Aorta (tissue), 5 donors: ENCODE data around the gene NOL4L. TPM values are rescaled to one million over a fixed set of nuclear protein-coding genes. Genes with fewer than 3 reads are reported as not detected.

Experiments
- ATAC-seq: fragments of 200-7000 bp; cut with Tn5 transposase; one replicate; pipeline ENCODE4 v1.9.1; 2022; ENCODE audit warnings: moderate library complexity; ENCODE audit not compliant: low FRiP score
- DNase-seq, 2 donors: peaks; one replicate each; pipeline ENCODE4 v3.0.0-alpha.2; 2020
- H3K27ac ChIP-seq, 2 donors: one replicate each; pipeline ENCODE4 v1.5.1; 2013; ENCODE audit warnings: low read length in 2 of 2, mild to moderate bottlenecking in 2 of 2, moderate library complexity in 2 of 2, control low read depth in 1 of 2, inconsistent platforms in 1 of 2, low read depth in 1 of 2
- H3K27me3 ChIP-seq, 2 donors: one replicate each; pipeline ENCODE4 v1.6.1; 2013; ENCODE audit warnings: control low read depth in 1 of 2, low read length in 1 of 2, mild to moderate bottlenecking in 1 of 2, moderate library complexity in 1 of 2; ENCODE audit not compliant: insufficient read depth in 2 of 2, control insufficient read depth in 1 of 2
- H3K36me3 ChIP-seq, 2 donors: one replicate each; pipeline ENCODE4 v1.6.1; 2013; ENCODE audit warnings: control low read depth in 1 of 2, low read length in 1 of 2, mild to moderate bottlenecking in 1 of 2; ENCODE audit not compliant: insufficient read depth in 2 of 2, control insufficient read depth in 1 of 2
- H3K4me1 ChIP-seq, 2 donors: one replicate each; pipeline ENCODE4 v1.6.1; 2013; ENCODE audit warnings: low read length in 2 of 2, control low read depth in 1 of 2, mild to moderate bottlenecking in 1 of 2, moderate library complexity in 1 of 2; ENCODE audit not compliant: insufficient read depth in 2 of 2, control insufficient read depth in 1 of 2
- H3K4me3 ChIP-seq, 2 donors: one replicate each; pipeline ENCODE4 v1.5.1; 2013; ENCODE audit warnings: low read length in 2 of 2, control low read depth in 1 of 2, mild to moderate bottlenecking in 1 of 2
- H3K9me3 ChIP-seq: one replicate; pipeline ENCODE4 v1.6.1; 2013; ENCODE audit warnings: mild to moderate bottlenecking, low read length; ENCODE audit not compliant: control insufficient read depth
- WGBS, 2 donors: extraction: QIAGEN DNeasy Blood & Tissue Kit; methylation state at CpG; one replicate each; pipeline ENCODE4 v1.1.7; 2013; 5-methylcytosine and 5-hydroxymethylcytosine counted together
- intact Hi-C, 2 donors: fragments of 100-400 bp; cut with DNase I; formaldehyde crosslinking; loops; one replicate each; pipeline versions ENCODE4 v1.14.2 to v1.15.0; 2022
- polyA plus RNA-seq, 2 donors: library from polyadenylated mRNA; stranded (reverse); fragments of 200-250 nt; gene quantifications; one replicate each; pipeline ENCODE4 v1.2.3, GENCODE V29; 2013
- total RNA-seq, 2 donors: library from RNA; stranded (reverse); fragmentation: NEBNext Ultra II Directional; extraction: Animal tissue kit (Norgen Biotek cat#: 25700); gene quantifications; one replicate each; pipeline ENCODE4 v1.2.1, GENCODE V29; 2021
- donor health status: healthy with polysubstance abuse.
- donor health status: Bipolar disorder and iron deficiency.
- donor health status: DM: no; HTN: no; CAD: no.
- donor health status: DM: no; HTN: no; CAD: no.
- donor health status: DM: yes; HTN: yes; CAD: no.

Gene NOL4L
- total and polyA plus RNA-seq, 4 donors, result 2.3 to 29.5 (median 8.0) TPM

DNA sequence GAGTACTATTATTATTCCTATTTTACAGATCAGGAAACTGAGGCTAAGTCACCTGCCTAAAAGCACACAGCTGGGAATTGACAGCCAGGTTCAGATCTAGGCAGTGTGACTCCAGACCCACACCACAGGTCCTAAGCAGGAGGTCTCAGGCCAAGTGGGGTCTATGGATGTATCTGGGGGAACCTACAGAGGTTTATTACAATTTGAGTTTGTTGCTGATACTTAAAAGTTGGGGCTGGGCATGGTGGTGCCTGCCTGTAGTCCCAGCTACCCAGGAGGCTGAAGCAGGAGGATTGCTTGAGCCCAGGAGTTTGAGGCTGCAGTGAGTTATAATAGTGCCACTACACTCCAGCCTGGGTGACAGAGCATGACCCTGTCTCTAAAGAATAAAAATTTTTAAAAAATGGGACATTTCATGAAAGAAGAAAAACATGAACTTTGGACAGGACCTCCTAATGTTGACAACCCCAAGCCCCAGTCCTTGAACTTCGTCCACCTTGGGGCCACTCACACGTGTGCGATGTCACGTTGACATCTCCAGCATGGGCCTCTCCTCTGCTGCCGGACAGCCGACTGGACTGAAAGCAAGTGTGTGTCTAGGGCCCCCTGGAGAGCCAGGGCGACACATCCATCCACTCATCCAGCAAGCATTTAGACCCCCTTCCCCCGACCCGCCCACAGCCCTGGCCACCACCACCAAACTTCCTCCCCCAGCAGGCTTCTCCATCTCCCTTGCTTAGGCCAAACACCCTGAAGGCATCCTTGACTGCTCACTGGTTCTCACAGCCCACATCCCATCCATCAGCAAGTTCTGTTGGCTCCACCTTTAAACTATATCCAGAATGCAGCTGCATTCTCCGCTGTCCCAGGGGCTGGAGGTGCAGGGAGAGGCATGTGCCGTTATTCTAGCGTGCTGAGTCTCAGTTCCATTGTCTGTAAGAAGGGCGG lies 40.0 kb downstream of the NOL4L start:
- Histone ChIP-seq H3K9me3 (no peaks in the 10 kb centered on the region), H3K27ac (no peak overlapping the region), H3K27me3 (no peaks in the 10 kb centered on the region), H3K4me1 (no peaks in the 10 kb centered on the region), H3K4me3 (no peak overlapping the region), H3K36me3 (no peaks in the 10 kb centered on the region)
- DNase-seq (no peak), ATAC-seq (no peak)
- intact Hi-C loops, result no loop called here
- WGBS, 2 donors, result 94 to 95% methylated on average over 13 of the region's 13 CpGs

GRCh38 chr20:32544260-32544722 lies 40.8 kb downstream of the NOL4L start:
- 89 to 91% methylated on average over 5 of the region's 5 CpGs for WGBS, 2 donors
- Histone ChIP-seq H3K36me3 (no peaks in the 10 kb centered on the region), H3K27me3 (no peaks in the 10 kb centered on the region), H3K9me3 (no peaks in the 10 kb centered on the region), H3K4me3 (no peak overlapping the region), H3K4me1 (no peaks in the 10 kb centered on the region), H3K27ac (no peak overlapping the region)
- DNase-seq, result no peak
- ATAC-seq, result no peak
- intact Hi-C loops, result no loop called here

- intact Hi-C loops, result no loop called here
Observed at GRCh38 chr20:32543570-32544259, 41.4 kb downstream of the NOL4L start.

GRCh38 chr20:32542259-32542615 lies 42.9 kb downstream of the NOL4L start:
- no peaks in the 10 kb centered on the region for H3K4me1 ChIP-seq
- no peak overlapping the region for H3K27ac ChIP-seq
- intact Hi-C loops, result no loop called here
- no peak overlapping the region for H3K4me3 ChIP-seq
- no peaks in the 10 kb centered on the region for H3K27me3 ChIP-seq
- DNase-seq, result no peak
- no peaks in the 10 kb centered on the region for H3K9me3 ChIP-seq
- 97% methylated on average over 6 of the region's 6 CpGs for WGBS, 2 donors
- H3K36me3 ChIP-seq, result no peaks in the 10 kb centered on the region
- no peak for ATAC-seq

More at GRCh38 chr20:32543570-32544259, 41.4 kb downstream of the NOL4L start:
- ATAC-seq (no peak), DNase-seq (no peak)
- 94 to 95% methylated on average over 15 of the region's 15 CpGs for WGBS, 2 donors
- no peaks in the 10 kb centered on the region for H3K4me1 ChIP-seq
- H3K36me3 ChIP-seq, result no peaks in the 10 kb centered on the region
- no peak overlapping the region for H3K4me3 ChIP-seq
- no peak overlapping the region for H3K27ac ChIP-seq
- no peaks in the 10 kb centered on the region for H3K27me3 ChIP-seq
- no peaks in the 10 kb centered on the region for H3K9me3 ChIP-seq

- no peaks in the 10 kb centered on the region for H3K27me3 ChIP-seq
- WGBS, 2 donors, result 94 to 95% methylated on average over 21 of the region's 21 CpGs
- no peaks in the 10 kb centered on the region for H3K36me3 ChIP-seq
- DNase-seq, result no peak
- H3K4me3 ChIP-seq, result no peak overlapping the region
- no peak for ATAC-seq
- H3K4me1 ChIP-seq, result no peaks in the 10 kb centered on the region
- no peak overlapping the region for H3K27ac ChIP-seq
- no peaks in the 10 kb centered on the region for H3K9me3 ChIP-seq
- intact Hi-C loops, result no loop called here
Observed at GRCh38 chr20:32541323-32542258, 43.5 kb downstream of the NOL4L start.

DNA sequence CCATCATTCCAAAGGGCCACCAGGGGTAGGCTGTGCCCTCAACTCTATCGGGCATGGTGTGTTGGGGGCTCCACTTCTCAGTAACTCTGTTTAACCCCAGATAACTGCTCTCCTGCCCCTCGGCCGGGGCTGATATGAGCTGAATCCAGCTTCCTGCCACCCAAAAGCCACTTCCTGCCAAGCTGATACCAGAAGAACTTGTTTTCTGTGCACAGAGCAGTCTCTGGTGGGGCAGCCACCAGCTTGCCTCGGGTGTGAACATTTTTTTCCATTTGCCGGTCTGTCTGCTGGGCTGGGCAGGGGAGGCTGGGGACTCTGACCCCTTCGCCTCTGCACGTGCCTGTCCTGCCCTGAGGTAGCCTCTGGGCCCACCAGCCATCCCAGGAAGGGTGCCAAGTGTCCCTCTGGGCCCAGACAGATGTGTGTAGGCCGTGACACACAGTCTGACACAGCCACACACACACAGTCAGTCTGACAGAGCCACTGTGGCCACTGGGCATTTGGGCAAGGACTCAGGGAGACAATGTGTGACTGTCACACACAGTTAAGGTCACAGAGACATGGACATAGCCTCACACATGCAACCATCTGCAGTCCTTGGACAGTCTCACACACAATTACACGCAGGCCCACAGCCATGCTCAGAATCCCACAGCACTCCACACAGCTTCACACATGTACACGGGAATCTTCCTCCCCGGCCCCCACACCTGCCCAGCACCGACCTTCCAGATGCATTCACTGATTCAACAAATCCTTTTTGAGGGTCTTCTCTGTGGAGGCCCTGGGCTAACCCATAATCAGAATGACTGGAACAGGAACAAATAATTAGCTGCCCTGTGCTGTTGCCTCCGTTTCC lies 45.1 kb downstream of the NOL4L start:
- 88 to 95% methylated on average over 13 of the region's 13 CpGs for WGBS, 2 donors
- no peaks in the 10 kb centered on the region for H3K9me3 ChIP-seq
- H3K36me3 ChIP-seq, result no peaks in the 10 kb centered on the region
- H3K4me1 ChIP-seq, result no peaks in the 10 kb centered on the region
- no peak overlapping the region for H3K27ac ChIP-seq
- H3K27me3 ChIP-seq, result no peaks in the 10 kb centered on the region
- DNase-seq (no peak), ATAC-seq (no peak)
- H3K4me3 ChIP-seq, result no peak overlapping the region
- intact Hi-C loops, result no loop called here

DNA sequence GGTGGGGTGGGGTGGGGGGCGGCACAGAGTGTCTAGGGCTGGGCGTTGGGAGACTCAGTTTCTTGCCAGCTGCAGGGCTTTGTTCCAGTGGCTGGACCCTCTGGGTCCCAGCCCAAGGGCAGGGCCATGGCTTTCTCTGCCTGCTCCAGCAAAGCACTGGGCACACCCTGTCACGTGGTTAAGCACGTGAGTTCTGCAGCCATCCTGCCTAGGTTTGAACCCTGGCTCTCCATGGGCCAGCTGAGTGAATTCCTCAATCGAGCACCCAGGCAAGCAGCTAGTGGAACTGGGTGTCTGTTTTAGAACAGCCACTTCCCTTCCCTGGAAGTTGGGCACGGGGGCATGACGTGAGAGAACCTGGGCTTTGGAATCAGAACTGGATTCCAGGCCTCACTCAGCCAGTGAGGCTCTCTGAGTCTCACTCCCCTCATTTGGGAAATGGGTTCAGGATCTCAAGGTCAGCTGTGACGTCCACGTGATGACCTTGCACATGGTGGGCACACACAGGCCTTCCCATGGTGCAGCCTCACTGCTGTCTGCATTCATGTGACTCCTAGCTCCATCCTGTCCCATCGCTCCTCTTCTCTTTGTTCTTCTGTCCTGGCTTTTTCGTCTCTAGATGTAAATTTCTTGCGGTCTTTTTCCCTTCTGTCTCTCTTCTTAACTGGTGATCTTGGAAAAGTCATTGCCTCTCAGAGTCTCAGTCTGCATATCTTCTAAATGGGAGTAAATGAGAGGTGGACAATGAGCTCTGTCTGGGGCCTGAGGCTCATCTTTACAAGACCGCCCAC lies 45.9 kb downstream of the NOL4L start:
- no peak overlapping the region for H3K27ac ChIP-seq
- intact Hi-C loops, result no loop called here

More for the DNA sequence above, 45.9 kb downstream of the NOL4L start:
- Histone ChIP-seq H3K4me3 (no peak overlapping the region), H3K36me3 (no peaks in the 10 kb centered on the region), H3K4me1 (no peaks in the 10 kb centered on the region), H3K9me3 (no peaks in the 10 kb centered on the region), H3K27me3 (no peaks in the 10 kb centered on the region)
- no peak for ATAC-seq
- peak in 1 of 2 donors; percentile 62 for DNase-seq
- WGBS, 2 donors, result 68 to 69% methylated on average over 13 of the region's 13 CpGs
